GM10248 (cell line): Measurements from ENCODE around the gene MX1.

Experiments
- CTCF ChIA-PET: fragments of 300-600 bp; sonication (Branson Sonifier 250); formaldehyde crosslinking; extraction: SDS; loops from one replicate; lab custom pipeline; 2021; ENCODE audit warnings: antibody characterized with exemption; lab: Yijun Ruan, JAX
- POLR2A ChIA-PET: fragments of 350-650 bp; sonication (Branson Sonifier 250); formaldehyde crosslinking; extraction: SDS; loops from one replicate; lab custom pipeline; 2020; ENCODE audit warnings: antibody characterized with exemption; lab: Yijun Ruan, JAX
- DNase-seq: peaks from one replicate; pipeline ENCODE4 v3.0.0; 2012; ENCODE audit errors: extremely low spot score
- TF ChIP-seq, protein P1 (sequence below): IDR thresholded peaks from 2 replicates; pipeline ENCODE4 v1.5.1; 2012; ENCODE audit warnings: mild to moderate bottlenecking, low read depth; ENCODE audit errors: extremely low read depth, missing control alignments, control extremely low read depth

MX1 gene

DNA sequence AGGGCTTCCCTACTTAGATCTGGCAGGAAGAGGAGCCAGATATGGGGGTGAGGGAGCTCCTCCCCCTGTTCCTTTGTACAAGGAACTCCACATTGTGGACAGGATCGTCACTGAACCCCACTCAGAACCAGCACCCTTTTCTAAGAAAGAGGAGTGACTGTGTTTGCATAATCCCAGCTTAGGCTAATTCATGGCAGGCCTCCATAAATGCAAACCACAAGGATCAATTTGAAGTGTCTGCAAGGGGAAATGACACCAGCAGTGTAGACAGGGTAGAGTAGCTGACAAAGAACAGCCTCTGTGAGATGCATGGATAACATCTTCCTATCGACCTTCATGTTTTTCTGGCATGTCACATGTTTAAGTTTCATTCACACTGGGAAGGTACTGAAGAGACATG lies 11.7 kb downstream of the MX1 start:
- TF ChIP-seq, protein P1, sequence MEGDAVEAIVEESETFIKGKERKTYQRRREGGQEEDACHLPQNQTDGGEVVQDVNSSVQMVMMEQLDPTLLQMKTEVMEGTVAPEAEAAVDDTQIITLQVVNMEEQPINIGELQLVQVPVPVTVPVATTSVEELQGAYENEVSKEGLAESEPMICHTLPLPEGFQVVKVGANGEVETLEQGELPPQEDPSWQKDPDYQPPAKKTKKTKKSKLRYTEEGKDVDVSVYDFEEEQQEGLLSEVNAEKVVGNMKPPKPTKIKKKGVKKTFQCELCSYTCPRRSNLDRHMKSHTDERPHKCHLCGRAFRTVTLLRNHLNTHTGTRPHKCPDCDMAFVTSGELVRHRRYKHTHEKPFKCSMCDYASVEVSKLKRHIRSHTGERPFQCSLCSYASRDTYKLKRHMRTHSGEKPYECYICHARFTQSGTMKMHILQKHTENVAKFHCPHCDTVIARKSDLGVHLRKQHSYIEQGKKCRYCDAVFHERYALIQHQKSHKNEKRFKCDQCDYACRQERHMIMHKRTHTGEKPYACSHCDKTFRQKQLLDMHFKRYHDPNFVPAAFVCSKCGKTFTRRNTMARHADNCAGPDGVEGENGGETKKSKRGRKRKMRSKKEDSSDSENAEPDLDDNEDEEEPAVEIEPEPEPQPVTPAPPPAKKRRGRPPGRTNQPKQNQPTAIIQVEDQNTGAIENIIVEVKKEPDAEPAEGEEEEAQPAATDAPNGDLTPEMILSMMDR, result no peak
- ChIA-PET CTCF (interaction anchor here (1.0 to 3.0 kb wide), 2 partner anchors 8 to 154 kb away, joined by 3 to 11 read pairs; no protein-coding TSS in a partner anchor), POLR2A (interaction anchor here (1.2 kb wide), 1 partner anchor 12 kb away, joined by 3 read pairs; the partner anchor contains the start of gene MX1)
- DNase-seq, result no peak

DNA sequence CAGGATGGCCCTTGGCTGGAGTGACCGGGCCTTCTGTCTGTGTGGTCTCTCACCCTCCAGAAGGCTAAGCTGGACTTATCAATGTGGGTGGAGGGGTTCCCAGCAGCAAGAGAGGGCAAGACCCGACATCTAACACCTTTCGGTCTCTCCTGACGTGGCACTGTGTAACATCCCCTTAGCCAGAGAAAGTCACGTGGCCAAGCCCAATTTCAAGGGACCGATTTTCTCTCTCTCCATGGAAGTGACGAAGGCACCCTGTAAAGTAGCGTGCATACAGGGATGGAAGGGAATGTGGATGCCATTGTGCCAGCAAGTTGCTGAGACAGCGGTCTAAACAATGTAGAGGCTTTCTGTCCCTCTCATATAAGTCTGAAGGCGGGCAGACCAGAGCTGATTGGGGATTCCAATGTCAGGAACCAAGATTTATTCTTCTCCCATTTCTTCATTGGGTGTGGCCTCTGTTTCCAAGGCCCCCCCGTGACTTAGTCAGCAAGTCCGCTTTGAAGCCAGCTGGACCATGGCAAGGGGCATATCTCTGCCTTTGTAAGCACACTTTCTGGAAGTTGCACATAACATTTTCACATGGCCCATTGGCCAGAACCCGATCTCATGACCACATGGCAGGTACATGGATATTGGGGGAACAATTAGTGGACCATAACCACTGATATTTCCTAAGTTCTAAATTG lies 12.5 kb downstream of the MX1 start:
- ChIA-PET CTCF (interaction anchor here (2.0 to 3.0 kb wide), 2 partner anchors 22 to 155 kb away, joined by 7 to 11 read pairs; no protein-coding TSS in a partner anchor), POLR2A (no interaction called here)
- TF ChIP-seq, protein P1, result no peak
- DNase-seq, result no peak

DNA sequence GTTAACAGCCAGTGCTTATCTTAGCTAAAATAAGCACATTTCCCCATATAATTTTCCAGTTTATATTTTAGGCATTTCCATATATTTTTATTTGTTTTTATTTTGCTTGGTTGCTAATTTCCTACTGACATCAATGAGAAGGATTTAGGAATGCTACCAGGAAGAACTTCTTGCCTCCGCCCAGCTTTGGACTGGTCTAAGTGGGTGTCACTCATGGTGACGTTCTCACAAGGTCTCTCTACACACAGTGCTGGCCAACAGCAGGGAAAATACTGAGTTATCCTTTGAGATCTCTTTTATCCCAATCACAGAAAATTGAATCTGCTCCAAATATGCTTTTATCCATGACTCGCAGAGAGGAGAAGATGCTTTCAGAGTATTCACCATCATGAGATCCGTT lies 13.2 kb downstream of the MX1 start:
- ChIA-PET POLR2A (interaction anchor here (0.9 kb wide), 1 partner anchor 10 kb away, joined by 3 read pairs; no protein-coding TSS in a partner anchor), CTCF (interaction anchor here (0.9 to 3.0 kb wide), 4 partner anchors 20 to 156 kb away, joined by 3 to 11 read pairs (median 6); no protein-coding TSS in a partner anchor)
- DNase-seq, result no peak

DNA sequence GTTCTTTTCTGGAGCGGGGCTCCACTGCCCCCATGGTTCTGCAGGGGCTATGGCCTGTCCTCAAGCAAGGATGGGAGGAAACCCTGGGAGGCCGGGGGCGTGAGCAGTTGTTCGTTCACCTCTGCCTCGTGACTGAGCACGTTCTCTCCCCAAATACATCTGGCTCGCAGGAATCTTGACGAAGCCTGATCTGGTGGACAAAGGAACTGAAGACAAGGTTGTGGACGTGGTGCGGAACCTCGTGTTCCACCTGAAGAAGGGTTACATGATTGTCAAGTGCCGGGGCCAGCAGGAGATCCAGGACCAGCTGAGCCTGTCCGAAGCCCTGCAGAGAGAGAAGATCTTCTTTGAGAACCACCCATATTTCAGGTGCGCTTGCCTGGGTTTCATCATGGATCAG lies 15.5 kb downstream of the MX1 start:
- ChIA-PET POLR2A (no interaction called here), CTCF (no interaction called here)

More for the DNA sequence above, 13.2 kb downstream of the MX1 start:
- TF ChIP-seq, protein P1, result no peak

DNA sequence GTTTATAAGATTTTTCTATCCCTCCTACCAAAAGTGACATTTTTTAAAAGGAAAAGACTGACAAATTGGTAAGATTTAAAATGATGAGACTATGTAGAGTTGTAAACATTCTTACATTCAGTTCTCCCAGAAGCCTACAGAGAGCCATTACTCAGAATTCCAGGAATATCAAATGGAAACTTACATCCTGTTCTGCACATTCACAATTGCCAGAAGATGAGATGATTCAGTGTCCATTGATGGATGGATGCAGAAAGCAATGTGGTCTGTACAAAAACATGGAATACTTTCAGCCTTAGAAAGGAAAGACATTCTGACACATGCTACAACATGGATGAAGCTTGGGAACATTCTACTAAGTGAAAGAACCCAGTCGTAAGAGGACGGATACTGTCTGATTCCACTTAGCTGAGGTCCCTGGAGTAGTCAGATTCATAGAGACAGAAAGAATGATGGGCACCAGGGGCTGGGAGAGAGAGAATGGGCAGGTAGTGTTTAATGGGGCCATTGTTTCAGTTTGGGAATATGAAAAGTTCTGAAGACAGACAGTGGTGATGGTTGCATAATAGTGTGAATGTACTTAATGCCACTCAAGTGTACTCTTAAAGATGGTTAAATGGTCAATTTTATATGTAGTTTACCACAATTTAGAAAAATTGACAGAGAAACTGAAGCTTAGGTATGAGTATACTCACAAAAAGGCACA lies 16.6 kb downstream of the MX1 start:
- ChIA-PET CTCF (interaction anchor here (0.6 to 0.8 kb wide), 2 partner anchors 10 to 18 kb away, joined by 3 read pairs; no protein-coding TSS in a partner anchor), POLR2A (no interaction called here)
- DNase-seq, result no peak
- TF ChIP-seq, protein P1, result no peak

More for the DNA sequence above, 15.5 kb downstream of the MX1 start:
- no peak for DNase-seq
- TF ChIP-seq, protein P1, result no peak

DNA sequence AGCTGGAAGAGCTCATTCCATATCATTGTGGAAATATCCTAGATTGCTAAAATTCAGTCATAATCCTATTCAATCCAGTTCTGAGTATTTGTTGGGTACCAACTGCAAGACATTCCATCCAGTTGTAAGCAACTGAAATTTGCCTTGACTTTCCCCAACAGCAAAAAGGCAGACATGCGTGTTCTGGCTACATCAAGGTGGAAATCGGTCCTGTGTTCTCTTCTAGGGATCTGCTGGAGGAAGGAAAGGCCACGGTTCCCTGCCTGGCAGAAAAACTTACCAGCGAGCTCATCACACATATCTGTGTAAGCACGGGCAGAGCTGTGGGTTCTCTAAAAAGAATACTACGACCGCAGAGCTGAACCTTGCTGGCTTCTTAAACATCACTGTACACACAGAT lies 17.5 kb downstream of the MX1 start:
- ChIA-PET CTCF (interaction anchor here (0.6 to 0.8 kb wide), 2 partner anchors 9 to 19 kb away, joined by 3 read pairs; no protein-coding TSS in a partner anchor), POLR2A (interaction anchor here (0.7 kb wide), 1 partner anchor 160 kb away, joined by 6 read pairs; no protein-coding TSS in a partner anchor)
- no peak for DNase-seq
- TF ChIP-seq, protein P1, result no peak
